ENCODE measurements around the gene ECE1. TPM values are rescaled to one million over a fixed set of nuclear protein-coding genes. Genes with fewer than 3 reads are reported as not detected.

Gene ECE1
- total and polyA plus RNA-seq, 2 of the 8 experiments (the other 6 are each of a cell fraction or from before 2014, with no cell fraction given) = 21.4 to 36.8 TPM

DNA sequence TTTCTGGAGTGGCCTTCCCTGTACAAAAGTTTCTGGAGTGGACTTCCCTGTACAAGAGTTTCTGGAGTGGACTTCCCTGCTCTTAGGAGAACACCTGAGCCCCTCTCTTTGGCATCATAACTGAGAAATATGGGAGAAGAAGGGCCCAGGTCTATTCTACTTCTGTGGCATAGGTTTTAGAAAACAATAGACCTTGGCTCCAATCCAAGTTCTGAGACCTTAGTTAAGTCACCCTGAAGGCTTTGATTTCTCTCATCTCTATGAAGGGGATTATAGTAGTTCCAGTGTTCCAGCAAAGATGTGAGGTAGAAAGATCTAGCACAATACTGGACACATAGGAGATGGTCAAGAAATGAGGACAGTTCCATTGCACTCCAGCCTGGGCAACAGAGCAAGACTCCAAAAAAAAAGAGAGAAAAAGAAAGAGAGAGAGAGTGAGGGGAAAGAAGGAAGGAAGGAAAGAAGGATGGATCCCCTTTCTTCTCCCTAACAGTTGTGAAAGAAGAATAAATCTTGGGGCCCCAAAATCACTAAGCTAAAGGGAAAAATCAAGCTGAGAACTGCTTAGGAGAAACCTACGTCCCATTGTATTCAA is 100.3 kb downstream of the ECE1 start (continued):
- TF ChIP-seq CEBPB (IDR thresholded peaks at IDR 0.05; ENCODE audit: low read depth, low read length) (no peak), SP1 (IDR thresholded peaks at IDR 0.05; ENCODE audit: low read depth, low read length) (no peak), HDAC2 (IDR thresholded peaks at IDR 0.05; ENCODE audit: borderline replicate concordance in 1 of 2, low read depth in 2 of 2, low read length in 2 of 2) (no peak), TAF7 (optimal IDR thresholded peaks at IDR 0.05; ENCODE audit: borderline replicate concordance, low read depth, low read length) (no peak)
